Testis (tissue), 2 donors: ENCODE data around the gene TRIO.

ENCODE experiments used
- POLR2A ChIP-seq: fragments of 450-650 bp; IDR thresholded peaks from one replicate; pipeline ENCODE4 v1.6.1; 2017; ENCODE audit warnings: antibody characterized with exemption, mild to moderate bottlenecking, moderate library complexity
- TF ChIP-seq, protein P1 (sequence below), 3 experiments: fragments of 450-650 bp in 2 of 3; fragments of 200-600 bp in 1 of 3; sonication (generic) in 1 of 3; IDR thresholded peaks; one replicate each; pipeline ENCODE4 v1.5.1; 2016 to 2019; ENCODE audit warnings: antibody characterized with exemption in 3 of 3, mild to moderate bottlenecking in 2 of 3, moderate library complexity in 1 of 3

DNA sequence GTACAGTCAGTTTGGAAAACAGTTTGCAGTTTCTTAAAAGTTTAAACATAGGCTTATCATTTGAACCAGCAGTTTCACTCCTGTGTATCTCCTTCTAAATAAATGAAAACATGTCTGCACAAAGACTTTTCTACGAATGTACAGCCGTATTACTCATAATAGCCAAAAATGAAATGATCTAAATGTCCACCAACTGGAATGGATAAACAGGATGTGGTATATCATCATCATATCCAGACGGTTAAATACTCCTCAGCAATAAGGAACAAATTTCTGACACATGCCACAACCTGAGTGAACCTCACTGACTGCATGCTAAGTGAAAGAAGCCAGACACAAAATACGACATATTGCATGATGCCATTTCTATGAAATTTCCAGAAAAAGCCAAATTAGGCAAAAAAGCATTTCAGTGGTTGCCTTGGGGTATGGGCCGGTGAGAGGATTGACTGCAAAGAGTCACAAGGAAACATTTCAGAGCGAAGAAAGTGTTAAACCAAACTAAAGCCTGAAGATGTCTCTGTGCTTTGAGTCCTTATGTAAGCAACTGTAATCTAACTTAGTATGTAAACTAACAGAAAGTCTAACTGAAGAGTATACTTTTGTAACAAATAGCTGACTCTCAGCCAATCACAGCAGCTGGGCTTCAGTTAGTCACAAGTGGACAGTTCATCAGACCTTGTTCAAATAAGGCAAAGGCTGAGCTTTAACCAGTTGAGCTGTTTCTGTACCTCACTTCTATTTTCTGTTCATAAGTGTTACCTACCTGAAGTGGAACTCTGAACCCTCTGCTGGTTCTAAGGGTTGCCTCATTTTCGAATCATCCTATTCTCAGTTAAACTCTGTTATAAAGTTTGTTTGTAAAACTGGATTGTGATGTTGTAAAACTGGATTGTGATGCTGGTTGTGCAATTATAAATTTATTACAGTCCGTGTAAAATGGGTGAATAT, 65.2 kb downstream of the TRIO start:
- TF ChIP-seq, protein P1, sequence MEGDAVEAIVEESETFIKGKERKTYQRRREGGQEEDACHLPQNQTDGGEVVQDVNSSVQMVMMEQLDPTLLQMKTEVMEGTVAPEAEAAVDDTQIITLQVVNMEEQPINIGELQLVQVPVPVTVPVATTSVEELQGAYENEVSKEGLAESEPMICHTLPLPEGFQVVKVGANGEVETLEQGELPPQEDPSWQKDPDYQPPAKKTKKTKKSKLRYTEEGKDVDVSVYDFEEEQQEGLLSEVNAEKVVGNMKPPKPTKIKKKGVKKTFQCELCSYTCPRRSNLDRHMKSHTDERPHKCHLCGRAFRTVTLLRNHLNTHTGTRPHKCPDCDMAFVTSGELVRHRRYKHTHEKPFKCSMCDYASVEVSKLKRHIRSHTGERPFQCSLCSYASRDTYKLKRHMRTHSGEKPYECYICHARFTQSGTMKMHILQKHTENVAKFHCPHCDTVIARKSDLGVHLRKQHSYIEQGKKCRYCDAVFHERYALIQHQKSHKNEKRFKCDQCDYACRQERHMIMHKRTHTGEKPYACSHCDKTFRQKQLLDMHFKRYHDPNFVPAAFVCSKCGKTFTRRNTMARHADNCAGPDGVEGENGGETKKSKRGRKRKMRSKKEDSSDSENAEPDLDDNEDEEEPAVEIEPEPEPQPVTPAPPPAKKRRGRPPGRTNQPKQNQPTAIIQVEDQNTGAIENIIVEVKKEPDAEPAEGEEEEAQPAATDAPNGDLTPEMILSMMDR (IDR thresholded peaks at IDR 0.05), result no peak
- TF ChIP-seq POLR2A, result no peak
